Activated CD4-positive, alpha-beta T cell treated with anti-CD3 and anti-CD28 coated beads, Interleukin-2, amount 50 U/mL, for 24 hours (primary cell): ENCODE measurements around the gene TACR2.

Source experiments
- DNase-seq, 2 donors: peaks; one replicate each; pipeline ENCODE4 v3.0.0-alpha.2; 2020; ENCODE audit warnings: low read depth in 1 of 2, low spot score in 1 of 2

Gene TACR2

DNA sequence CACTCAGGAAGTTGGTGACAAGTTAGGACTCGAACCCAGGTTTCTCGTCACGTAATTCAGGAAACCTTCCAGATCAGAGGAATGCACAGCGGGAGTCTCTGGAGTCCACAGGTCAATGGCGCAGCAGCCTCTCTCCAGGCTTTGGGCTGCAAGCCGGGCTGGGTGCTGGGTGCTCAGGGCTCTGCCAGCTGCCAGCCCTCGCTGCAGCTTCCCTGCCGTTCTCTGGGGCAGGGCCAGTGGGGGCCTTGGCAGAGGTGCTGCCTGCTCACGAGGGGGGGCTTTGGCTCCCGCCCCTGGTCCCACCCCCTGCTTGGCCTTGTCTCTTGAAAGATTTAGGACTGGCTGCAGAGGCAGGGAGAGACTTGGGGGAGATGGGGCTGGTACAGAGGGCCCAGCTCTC, at the start of gene TACR2:
Gene TACR2, minus strand, starts transcription at position 224 of the 400 bp plus-strand sequence. CDS start 595 bp downstream, outside the sequence.
- DNase-seq = no peak

GRCh38 chr10:69466158-69466490, 49.4 kb upstream of the TACR2 start:
- DNase-seq = no peak

- DNase-seq = no peak
These were observed 48.9 kb upstream of the TACR2 start for GRCh38 chr10:69465457-69466157.

- no peak for DNase-seq
These were observed 48.2 kb upstream of the TACR2 start for GRCh38 chr10:69464801-69465401.

GRCh38 chr10:69464401-69464800, 47.7 kb upstream of the TACR2 start:
- no peak for DNase-seq

DNA sequence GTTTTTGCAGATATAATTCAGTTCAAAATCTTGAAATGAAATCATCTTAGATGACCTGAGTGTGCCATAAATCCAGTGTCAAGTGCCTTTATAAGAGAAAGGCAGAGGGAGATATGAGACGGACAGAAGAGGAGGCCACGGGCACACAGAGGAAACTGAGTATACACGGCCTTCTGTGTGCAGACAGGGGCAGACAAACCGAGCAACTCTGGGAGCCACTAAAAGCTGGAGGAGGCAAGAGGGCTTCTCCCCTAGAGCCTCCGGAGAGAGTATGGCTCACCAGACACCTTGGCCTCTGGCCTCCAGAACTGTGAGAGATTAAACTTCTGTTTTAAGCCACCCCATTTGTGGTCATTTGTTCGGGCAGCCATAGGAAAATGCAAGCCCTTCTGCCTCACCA, 47.2 kb upstream of the TACR2 start:
- DNase-seq = no peak

DNA sequence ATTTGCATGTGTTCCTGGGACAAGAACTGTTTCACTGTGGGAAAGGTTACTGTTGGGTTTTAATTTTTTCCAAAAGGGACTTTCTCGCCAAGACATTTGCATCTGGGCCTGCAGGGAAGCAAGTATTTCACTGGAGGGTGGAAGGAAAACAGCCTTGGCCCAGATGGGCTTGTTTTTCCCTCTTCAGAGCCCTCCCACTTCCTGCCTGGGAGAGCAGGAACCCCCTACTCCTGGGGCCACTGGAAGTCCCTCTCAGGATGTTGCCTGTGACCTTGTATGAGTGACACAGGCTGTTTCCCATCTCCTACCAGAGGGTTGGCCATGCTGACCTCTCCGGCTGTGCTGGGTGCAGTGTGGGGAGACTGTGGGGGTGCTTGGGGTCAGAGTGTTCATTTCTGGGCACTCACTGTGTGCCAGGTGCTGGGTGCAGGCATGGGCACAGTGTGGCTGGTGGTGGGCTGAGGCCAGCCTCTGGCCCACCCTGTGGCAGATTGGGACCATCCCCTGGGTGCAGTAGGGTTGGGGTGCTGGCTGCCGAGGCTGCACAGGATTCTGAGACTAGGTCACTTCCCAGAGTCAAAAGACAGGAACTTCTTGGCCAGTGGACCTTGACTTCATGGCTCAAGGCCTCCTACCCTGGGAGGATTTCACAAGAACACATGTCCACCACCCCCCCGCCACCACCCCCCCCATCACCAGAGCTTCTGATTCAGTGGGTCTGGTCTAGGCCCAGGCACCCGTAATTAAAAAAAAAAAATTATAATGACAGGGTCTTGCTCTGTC, 44.7 kb upstream of the TACR2 start:
- no peak for DNase-seq

GRCh38 chr10:69460576-69461242, 44.0 kb upstream of the TACR2 start:
- DNase-seq = no peak

DNA sequence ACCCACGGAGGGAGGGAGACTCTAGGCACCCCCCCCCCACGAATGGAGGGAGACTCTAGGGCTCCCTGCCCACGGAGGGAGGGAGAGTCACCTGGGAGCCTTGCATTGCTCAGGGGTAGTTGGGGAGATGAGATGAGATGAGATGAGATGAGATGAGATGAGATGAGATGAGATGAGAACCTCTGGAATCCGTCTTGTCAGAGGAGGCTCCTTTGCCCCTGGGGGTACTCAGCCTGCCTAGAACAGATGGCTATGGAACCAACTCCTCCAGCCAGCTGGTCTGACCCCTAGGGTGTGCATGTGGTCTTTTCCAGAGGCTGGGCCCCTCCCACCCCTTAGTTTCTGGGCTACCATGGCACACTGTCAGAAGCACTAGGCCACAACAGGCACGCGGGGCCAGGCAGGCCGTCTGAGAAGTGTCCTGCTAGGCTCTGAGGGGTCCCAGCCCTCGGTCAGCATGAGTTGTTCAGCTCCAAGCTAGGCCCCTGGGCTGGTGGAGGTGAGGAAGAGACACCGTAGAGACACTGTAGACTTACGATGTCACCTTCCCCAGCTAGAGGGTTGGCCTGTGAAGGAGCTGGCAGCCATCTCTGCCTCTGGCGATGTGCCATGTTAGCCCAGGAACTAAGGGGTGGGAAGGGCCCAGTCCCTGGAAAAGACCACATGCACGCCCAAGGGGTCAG, 43.3 kb upstream of the TACR2 start:
- no peak for DNase-seq

DNA sequence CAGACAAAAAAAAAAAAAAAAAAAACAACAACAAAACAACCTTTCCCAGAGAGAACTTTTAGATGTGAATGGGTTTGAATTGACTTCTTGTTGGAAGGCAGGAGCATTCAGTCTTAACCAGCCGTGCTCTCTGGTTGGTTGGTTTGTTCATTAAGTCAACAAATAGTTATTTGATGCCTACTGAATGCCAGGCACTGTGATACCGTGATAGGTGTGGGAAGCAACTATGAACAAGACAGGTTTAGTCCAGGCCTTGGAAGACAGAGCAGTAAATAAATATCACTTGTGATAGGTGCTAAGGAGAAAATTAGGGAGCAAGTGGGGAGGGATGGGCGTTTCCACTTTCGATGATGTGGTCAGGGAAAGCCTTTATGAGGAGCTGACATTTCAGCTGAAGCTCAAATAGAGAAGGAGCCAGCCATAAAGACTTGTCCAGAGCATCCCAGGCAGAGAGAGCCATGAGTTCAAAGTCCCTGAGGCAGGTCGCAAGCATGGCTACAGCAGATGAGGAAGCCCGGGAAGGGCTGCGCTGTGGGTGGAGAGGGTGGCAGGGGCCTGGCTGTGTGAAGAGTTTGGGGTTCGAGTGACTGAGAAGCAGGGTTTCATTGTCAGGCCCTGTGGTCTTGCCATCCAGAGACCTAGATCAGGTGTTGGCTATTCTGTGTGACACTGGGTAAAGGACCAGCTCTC, 42.5 kb upstream of the TACR2 start:
- no peak for DNase-seq

DNA sequence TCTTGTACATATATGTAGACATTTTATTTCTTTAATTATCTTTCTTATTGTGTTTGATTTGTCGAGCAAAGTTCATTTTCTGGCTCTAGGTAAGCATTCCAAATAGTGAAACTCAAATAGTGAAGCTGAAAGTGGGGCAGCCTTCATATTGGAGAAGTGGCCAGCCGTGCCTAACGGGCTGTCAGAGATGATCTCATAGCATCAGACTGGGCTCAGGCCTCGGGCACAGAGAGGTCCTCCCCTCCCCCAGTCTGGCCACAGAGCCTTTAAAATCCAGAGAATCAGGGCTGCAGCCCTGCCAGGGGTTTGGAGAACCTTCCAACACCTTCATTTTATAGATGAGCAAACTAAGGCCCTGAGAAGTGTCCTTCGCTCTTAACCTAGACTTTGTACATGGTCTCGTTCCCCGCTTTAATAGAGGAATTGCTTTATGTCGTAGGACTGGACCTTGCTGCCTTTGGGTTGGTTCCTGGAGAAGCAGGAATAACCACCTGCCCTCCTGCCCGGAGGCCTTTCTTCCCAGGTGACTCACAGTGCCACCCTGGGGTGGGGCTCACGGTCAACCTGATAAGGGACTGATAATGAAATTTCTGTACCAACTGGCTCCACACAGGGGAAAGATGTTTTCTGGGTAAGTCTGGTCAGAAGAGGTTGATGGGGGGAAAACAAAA, 41.8 kb upstream of the TACR2 start:
- DNase-seq = no peak

GRCh38 chr10:69457771-69458237, 41.1 kb upstream of the TACR2 start:
- DNase-seq = no peak

DNA sequence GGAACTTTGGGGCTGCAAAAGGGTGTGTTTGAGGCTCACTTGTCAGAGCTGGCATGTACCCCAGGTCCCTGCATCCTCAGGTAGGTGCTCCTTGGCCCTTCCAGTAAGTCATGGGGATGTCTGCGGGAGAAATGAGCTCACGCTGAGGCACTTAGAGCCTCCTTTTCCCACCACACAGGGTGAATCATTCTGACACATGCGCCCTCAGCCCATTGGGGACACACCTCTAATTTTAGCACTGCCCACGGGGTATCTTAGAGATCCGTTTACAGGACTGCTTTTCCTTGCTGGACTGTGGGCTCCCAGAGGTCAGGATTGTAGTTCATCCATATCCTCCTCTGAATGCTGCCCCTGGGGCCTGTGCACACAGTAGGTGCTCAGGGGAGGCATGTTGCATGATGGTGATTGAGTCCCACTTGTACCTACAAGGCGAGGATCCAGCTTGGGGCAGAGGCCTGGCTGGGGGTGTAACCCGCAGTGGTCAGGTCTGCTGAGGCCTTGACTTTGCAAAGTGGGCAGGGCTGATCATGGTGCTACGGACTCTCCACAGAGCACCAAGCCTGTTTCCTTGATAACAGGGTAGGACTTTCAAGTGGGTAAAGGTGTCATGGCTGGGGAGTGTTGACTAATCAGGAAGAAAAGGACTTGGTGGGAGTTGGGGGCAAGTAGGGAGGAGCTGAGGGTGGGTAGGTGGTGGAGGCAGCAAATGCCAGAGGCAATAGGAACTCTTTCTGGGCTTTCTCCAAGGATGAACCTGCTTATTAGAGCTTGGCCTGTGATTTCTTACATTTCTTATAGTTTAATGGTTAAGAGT, 40.4 kb upstream of the TACR2 start:
- no peak for DNase-seq

GRCh38 chr10:69455006-69455763, 38.5 kb upstream of the TACR2 start:
- no peak for DNase-seq

DNA sequence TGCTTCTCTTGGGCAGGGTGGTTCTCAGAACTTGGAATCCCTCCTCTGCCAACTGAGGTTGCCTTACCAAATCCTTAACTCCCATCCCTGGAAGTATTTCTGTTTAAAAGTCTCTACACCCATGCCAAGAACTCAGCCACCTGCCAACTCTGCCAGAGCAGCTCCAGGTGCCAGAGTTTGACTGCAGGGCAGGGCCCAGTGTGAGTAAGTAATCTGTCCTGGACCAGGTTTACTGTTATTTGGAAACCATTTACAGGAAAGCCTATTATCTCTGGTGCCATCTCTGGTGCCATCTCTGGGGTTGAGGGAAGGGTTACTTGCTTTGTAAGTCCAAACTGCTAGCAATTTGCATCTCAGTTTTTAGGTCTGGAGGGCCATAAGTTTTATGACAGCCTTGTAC, 37.1 kb upstream of the TACR2 start:
- no peak for DNase-seq

DNA sequence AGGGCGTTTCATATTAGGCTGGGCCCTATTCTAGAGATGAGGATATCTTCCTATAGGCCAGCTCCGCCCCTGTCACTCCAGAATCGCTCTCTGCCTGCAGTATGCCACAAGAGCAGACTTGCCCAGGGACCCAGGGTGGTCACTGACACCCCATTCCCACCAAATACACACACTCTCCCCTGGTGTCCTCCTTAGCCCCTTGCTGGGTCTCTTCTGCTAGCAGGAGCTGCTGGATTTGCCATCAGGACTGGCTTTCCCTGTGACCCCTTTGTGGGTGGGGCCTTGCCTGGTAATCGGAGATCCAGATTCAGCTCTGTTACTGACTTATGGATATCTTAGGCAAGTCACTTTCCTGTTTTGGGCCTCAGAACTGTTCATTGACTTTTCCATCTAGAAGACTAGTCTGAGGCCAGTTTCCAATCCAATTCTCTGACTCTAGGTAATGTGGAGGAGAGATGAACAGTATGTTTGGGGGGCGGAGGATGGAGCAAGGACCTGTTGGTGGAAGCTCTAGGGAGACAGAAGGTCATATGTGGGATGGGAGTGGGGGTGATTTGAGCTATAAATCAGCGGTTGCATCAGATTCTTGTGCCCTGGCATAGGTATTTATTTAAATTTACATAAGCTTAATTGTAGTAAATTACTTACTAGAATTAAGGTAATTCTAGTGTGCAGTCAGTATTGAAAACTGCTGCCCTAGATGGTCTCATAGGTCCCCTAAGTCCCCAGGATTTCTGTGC, 36.1 kb upstream of the TACR2 start:
- no peak for DNase-seq

DNA sequence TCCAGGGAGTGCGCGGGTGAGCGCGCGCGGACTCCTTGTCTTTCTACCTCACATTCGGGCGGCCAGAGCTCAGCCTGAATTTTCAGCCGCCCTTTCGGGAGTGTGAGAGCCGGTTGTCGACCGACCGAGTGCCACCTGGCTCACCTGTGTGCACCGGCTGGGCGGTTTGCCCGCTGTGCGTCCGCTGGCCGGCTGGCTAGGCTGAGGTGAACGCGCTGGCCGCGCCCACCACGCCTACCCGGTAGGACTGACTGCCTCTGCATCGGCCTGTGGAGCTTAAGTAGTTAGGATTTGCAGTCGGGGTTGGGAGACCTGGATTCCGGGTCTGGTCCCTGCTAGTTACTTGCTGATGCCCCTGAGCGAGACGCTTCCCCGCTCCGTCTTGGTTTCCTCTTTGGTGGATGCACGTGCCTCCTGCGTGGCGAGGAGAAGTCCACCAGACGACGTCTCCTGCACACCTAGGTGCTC, 35.1 kb upstream of the TACR2 start:
- DNase-seq = no peak
